ENCODE results near the gene HMGXB3.

HMGXB3 gene

GRCh38 chr5:149956685-149957084, 43.9 kb upstream of the HMGXB3 start:
- no peak for TF ChIP-seq FOXP2 (optimal IDR thresholded peaks at IDR 0.05; ENCODE audit: borderline replicate concordance, extremely low read depth, extremely low read length, insufficient read depth)
- no peak for TF ChIP-seq POLR2AphosphoS5 (IDR thresholded peaks at IDR 0.05; ENCODE audit: low read depth, low read length)
- no peak for TF ChIP-seq TAF1 (IDR thresholded peaks at IDR 0.05; ENCODE audit: borderline replicate concordance, insufficient read depth, low read length)
- no peak for TF ChIP-seq SIN3A (IDR thresholded peaks at IDR 0.05; ENCODE audit: borderline replicate concordance, insufficient read depth, low read length)
- no peak for TF ChIP-seq REST (IDR thresholded peaks at IDR 0.05; ENCODE audit: insufficient read depth in 1 of 2, low read depth in 2 of 2, low read length in 2 of 2)

DNA sequence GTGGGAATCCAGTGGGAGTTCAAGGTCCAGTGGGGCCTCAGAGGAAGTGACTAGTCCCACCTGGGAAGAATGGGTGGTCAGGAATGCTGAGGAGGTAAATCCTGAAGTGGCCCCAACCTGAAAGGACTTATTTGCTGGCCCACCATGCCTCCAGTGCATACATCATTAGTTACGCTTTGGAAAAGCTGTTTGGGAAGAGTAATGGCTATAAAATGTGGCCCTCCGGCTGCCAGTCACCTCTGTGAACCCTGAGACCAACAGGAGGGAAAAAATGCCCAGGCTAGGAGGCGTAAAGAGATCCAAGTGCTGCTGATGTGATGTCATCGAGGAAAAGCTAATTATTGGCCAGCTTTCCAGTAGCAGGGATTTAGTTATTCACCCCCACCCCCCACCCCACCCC, 42.7 kb upstream of the HMGXB3 start:
- no peak for TF ChIP-seq REST (IDR thresholded peaks at IDR 0.05; ENCODE audit: insufficient read depth in 1 of 2, low read depth in 2 of 2, low read length in 2 of 2)
- no peak for TF ChIP-seq SIN3A (IDR thresholded peaks at IDR 0.05; ENCODE audit: borderline replicate concordance, insufficient read depth, low read length)
- TF ChIP-seq TAF1 (IDR thresholded peaks at IDR 0.05; ENCODE audit: borderline replicate concordance, insufficient read depth, low read length): no peak
- TF ChIP-seq POLR2AphosphoS5 (IDR thresholded peaks at IDR 0.05; ENCODE audit: low read depth, low read length): no peak
- no peak for TF ChIP-seq FOXP2 (optimal IDR thresholded peaks at IDR 0.05; ENCODE audit: borderline replicate concordance, extremely low read depth, extremely low read length, insufficient read depth)

DNA sequence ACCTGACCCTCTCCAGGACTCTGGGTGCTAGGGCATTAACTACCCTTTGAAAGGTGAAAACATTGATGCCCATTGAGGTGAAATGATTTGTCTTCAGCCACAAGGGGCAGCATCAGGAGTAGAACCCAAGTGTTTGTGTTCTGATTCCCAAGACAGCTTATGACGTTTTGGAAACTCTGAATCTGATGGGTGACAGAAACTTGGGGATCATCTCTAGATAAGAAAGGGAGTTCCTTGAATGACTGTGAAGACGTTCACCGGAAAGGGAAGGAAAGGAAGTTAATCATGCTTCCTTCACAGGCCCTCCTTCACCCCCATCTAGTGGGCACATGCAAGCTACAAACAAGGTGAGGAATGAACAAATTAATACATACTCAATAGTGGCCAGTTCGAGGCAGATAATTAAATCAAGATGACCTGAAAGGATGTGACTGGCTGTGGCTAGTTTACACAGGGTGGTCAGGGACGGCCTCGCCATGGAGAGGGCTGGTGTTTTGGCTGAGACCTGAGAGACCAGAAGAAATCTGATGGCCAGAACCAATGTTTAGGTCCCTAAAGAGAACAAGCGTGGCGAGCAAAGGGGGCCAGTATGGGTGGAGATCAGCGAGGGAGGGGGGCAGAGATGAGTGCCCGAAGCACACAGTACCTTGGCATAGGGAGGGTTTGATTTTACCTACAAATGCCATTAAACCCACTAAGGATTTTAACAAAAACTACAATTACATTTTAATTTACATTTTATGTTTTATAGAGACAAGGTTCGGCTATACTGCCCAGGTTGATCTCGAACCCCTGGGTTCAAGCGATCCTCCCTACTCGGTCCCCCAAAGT, 40.9 kb upstream of the HMGXB3 start:
- TF ChIP-seq REST (IDR thresholded peaks at IDR 0.05; ENCODE audit: insufficient read depth in 1 of 2, low read depth in 2 of 2, low read length in 2 of 2): no peak
- TF ChIP-seq TAF1 (IDR thresholded peaks at IDR 0.05; ENCODE audit: borderline replicate concordance, insufficient read depth, low read length): no peak
- no peak for TF ChIP-seq FOXP2 (optimal IDR thresholded peaks at IDR 0.05; ENCODE audit: borderline replicate concordance, extremely low read depth, extremely low read length, insufficient read depth)
- no peak for TF ChIP-seq POLR2AphosphoS5 (IDR thresholded peaks at IDR 0.05; ENCODE audit: low read depth, low read length)
- no peak for TF ChIP-seq SIN3A (IDR thresholded peaks at IDR 0.05; ENCODE audit: borderline replicate concordance, insufficient read depth, low read length)

GRCh38 chr5:149960272-149961185, 40.0 kb upstream of the HMGXB3 start, which contains the start of gene SLC26A2:
SLC26A2 (plus strand) TSS chr5:149960758; CDS start chr5:149977653, 16,895 bp downstream.
- peak; percentile 82 for TF ChIP-seq FOXP2 (optimal IDR thresholded peaks at IDR 0.05; ENCODE audit: borderline replicate concordance, extremely low read depth, extremely low read length, insufficient read depth)
- TF ChIP-seq SIN3A (IDR thresholded peaks at IDR 0.05; ENCODE audit: borderline replicate concordance, insufficient read depth, low read length): peak; percentile 20; the same call in 1 of the 2 replicates
- TF ChIP-seq POLR2AphosphoS5 (IDR thresholded peaks at IDR 0.05; ENCODE audit: low read depth, low read length): peak; percentile 94
- TF ChIP-seq TAF1 (IDR thresholded peaks at IDR 0.05; ENCODE audit: borderline replicate concordance, insufficient read depth, low read length): peak; percentile 75; the same call in 1 of the 2 replicates
- TF ChIP-seq REST (IDR thresholded peaks at IDR 0.05; ENCODE audit: insufficient read depth in 1 of 2, low read depth in 2 of 2, low read length in 2 of 2): 0 out of 4 replicates have a peak, but pooled peaks have one; percentile 32 to 48

Data from PFSK-1 (cell line).